HL-60 (cell line): ENCODE measurements around the gene AKAP13.

ENCODE experiments used
- CTCF ChIP-seq: IDR thresholded peaks from one replicate; pipeline ENCODE4 v1.5.1; 2011; ENCODE audit warnings: low read length, control low read depth, inconsistent platforms; ENCODE audit not compliant: insufficient read depth
- POLR2AphosphoS5 ChIP-seq: IDR thresholded peaks from 2 replicates; pipeline ENCODE4 v1.6.1; 2012; ENCODE audit warnings: low read depth
- TF ChIP-seq, protein P1 (sequence below): IDR thresholded peaks from 2 replicates; pipeline ENCODE4 v1.6.1; 2012; ENCODE audit warnings: low read depth; ENCODE audit not compliant: insufficient replicate concordance

GRCh38 chr15:85498471-85498870, 118.1 kb downstream of the AKAP13 start:
- TF ChIP-seq CTCF (no peak), POLR2AphosphoS5 (no peak)
- TF ChIP-seq, protein P1, sequence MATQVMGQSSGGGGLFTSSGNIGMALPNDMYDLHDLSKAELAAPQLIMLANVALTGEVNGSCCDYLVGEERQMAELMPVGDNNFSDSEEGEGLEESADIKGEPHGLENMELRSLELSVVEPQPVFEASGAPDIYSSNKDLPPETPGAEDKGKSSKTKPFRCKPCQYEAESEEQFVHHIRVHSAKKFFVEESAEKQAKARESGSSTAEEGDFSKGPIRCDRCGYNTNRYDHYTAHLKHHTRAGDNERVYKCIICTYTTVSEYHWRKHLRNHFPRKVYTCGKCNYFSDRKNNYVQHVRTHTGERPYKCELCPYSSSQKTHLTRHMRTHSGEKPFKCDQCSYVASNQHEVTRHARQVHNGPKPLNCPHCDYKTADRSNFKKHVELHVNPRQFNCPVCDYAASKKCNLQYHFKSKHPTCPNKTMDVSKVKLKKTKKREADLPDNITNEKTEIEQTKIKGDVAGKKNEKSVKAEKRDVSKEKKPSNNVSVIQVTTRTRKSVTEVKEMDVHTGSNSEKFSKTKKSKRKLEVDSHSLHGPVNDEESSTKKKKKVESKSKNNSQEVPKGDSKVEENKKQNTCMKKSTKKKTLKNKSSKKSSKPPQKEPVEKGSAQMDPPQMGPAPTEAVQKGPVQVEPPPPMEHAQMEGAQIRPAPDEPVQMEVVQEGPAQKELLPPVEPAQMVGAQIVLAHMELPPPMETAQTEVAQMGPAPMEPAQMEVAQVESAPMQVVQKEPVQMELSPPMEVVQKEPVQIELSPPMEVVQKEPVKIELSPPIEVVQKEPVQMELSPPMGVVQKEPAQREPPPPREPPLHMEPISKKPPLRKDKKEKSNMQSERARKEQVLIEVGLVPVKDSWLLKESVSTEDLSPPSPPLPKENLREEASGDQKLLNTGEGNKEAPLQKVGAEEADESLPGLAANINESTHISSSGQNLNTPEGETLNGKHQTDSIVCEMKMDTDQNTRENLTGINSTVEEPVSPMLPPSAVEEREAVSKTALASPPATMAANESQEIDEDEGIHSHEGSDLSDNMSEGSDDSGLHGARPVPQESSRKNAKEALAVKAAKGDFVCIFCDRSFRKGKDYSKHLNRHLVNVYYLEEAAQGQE: no peak
